Fibroblast of peridontal ligament (primary cell): ENCODE measurements around the gene TWIST1.

Source experiments
- DNase-seq: peaks from one replicate; pipeline ENCODE4 v3.0.0-alpha.2; 2010; ENCODE audit errors: extremely low read depth

Gene TWIST1

DNA sequence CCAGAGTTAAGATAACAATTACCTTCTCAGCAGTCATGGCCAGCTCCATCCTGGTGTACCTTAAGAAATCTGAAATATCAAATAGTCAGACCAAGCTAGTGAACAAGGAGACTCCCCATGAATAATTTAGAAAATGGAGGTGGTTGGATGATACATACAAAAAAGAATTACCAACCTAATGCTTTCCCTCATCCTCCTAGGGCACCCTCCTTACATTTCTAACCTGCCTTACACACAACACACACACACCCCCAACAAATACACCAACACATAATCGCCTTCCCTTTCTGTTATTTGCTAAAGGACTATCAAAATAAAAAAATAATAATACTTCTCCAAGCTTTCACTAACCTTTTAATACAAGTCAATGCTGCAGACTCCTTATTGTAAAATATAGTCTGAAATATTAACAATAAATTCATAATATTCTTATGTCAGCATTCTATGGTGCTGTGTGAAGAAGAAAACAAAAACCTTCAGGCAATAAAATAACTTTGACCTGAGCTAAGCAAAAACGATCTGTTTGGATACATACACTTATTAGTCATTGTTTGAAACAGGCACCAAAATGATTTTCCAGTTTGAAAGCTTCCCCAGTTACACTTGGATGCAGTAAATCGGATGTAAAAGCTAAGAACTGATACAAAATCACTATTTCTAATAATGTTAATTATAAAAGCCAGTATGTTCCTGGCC, 3.4 kb downstream of the TWIST1 start:
- DNase-seq, result peak; percentile 15

DNA sequence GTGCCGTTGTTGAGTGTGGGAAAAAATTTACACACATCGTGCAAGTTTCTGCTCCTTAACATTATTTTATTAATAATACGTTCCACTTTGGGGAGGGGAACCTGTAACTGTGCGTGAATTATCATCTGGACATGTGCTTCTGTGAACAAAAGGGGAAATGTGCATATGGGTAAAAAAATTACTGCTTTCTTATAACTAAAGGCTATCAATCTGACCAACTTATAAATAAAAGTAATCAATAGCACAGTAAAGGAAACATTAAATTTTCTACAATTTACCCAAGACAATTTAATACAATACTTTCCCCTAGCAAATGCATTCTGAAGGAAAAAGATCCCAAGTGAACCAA, 4.5 kb downstream of the TWIST1 start:
- DNase-seq, result no peak

DNA sequence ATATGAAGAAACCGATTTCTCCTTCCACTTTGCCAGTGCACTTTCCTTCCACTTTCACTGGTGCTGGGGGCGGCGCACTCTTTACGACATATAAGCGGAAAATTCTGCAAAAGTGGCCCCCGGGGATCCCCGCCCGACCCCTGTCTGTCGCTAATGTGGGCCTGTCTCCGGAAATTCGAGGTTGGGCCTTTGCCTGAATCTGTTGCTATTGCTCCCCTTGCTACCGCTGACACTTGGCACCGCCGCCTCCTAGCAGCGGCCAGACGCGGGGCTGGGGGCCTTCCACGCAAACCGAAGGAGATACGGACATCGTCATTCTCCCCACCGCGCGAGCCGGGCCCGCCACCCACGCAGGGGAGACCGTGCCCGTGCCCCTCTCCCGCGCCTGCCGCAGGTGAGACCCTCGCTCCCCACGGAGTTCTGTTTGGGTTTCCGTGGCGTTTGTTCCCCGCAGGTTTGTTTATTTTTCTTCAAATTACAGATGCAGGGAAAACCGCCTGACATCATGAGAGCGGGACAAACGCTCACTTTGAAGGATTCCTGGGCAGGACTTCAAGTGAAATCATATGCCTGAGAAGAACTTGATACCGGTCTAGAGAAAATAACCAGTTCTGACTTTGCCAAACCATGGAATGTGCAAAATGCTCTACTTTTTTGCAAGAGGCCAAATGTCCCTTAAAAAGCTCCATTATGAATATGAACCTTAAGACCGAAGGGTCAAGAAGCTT, 5.0 kb downstream of the TWIST1 start:
- DNase-seq, result peak; percentile 98

DNA sequence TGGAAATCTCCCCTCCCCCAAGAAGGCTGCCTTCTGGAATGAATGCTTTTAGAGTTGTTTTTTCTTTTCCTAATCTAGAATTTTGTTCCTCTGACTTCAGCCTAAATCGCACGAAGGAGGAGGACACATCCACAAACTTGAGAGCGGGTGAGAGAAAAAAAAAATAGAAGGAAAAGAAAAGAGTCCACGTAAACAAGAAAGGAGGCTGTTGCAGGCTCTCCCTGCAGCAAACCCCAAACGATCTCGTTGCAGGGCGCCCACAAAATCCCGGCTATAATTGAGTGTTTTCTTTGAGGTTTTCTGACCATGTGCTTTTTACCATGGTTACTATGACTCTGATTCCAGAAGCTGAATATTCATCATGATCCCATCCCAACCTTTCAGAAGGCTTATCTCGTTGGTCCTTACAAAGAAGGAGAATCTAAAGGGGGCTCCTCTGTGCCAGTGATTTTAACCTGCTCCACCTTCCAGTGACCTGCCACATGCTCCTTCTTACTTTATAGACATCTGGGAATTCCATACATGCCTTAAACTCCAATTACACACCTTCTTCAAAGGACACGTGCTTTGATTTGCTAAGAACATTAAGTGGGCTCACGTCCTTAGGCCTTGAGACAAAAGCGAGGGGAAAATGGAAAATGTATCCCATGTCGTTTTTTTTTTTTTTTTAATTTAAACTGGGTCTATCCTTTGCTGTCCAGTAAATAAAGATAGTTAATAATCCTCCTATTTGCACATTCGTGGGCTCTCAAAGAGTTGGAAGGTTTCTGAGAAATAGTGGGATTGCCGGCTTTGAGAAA, 5.8 kb downstream of the TWIST1 start:
- peak; percentile 65 for DNase-seq

DNA sequence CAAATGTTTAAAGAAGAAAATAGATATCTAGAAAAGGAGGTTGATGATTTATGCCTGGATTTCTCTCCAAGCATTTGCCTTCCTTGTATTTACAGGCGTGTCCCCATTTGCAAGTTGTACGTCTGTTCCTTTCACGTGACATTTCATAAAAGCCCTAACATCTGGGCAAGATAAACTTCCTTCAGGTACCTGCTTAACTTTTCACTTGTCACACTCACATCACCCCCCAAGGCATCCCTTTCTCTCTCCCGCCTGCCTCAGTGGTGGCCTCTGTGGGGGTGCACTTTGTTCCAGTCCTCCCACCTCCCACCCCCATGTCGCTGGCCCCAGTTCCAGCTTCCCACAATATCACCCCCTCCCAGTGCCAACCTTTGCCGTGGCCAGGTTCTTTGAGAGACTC, 6.7 kb downstream of the TWIST1 start:
- DNase-seq, result peak; percentile 17

DNA sequence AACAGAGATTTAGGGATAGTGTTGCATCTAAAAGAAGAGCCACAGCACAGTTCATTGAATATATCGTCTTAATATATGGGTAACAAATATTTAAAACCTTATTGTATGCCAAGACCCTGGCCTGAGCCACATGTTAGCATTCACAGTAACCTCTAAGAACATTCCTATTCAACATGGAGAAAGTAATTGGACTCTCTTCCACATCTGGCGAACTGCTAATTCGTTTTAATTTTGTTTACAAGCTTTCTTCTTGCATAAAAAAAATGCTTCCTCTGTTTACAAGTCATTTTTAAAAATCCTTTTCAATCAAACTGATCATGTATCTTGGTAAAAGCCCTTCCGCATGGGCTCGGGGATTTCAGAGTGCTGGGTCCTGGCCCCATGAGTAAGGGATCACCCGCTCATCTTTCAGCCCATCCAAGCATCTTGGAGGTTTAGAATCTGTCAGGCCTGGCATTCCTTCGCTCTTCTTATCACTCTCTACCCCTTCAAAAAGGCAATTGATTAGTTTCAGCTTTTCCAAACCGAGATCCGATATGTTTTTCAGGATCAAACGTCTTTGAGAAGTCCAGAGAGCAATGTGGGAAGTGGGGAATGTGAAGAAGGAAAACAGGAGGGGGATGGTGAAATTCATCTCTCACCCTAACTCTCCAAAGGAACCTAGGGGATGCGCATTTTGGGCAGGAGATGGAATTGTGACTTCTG, 7.3 kb downstream of the TWIST1 start:
- DNase-seq, result peak; percentile 36

DNA sequence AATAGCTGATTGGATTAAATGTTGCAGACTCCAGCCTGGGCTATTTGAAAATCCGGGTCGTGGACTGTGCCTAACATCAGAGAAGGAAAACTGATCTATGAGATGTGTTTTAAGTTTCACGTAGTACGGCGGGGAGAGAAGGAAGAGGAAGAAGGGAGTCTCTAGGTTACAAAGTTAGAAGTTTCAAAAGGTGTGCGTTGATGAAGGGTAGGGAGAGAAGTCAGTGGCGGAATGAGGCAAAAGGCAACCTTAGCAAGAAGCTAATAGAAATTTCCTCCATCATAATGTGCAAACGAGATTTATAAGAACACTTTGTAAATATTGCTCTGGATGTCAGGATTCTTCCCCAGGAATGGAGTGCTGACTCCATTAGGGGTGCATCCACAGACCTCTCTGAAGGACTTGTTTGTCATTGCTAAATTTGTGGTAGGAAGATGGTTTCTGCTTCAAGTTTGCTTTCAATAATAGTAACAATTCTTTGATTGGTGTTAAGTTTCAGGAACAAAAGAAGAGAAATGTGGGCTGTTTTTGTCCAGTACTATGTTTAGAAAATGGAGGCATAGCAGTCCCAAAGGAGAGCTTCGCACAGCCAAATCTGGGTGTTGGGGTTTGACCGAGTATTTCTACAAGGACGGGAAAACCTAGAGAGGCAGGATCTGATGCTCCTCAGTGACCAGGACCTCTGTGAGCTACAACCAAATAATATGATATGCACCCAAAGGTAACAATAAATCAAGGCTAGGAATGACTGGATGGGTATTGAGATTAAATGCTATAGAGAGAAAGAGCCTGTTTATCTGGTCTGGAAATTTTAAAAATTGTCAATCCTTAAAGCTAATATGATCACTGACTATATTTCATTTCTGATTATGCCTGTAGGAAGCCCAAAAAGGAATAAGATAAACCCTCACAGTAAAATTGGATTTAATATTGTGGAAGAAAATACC, 8.2 kb downstream of the TWIST1 start:
- no peak for DNase-seq

DNA sequence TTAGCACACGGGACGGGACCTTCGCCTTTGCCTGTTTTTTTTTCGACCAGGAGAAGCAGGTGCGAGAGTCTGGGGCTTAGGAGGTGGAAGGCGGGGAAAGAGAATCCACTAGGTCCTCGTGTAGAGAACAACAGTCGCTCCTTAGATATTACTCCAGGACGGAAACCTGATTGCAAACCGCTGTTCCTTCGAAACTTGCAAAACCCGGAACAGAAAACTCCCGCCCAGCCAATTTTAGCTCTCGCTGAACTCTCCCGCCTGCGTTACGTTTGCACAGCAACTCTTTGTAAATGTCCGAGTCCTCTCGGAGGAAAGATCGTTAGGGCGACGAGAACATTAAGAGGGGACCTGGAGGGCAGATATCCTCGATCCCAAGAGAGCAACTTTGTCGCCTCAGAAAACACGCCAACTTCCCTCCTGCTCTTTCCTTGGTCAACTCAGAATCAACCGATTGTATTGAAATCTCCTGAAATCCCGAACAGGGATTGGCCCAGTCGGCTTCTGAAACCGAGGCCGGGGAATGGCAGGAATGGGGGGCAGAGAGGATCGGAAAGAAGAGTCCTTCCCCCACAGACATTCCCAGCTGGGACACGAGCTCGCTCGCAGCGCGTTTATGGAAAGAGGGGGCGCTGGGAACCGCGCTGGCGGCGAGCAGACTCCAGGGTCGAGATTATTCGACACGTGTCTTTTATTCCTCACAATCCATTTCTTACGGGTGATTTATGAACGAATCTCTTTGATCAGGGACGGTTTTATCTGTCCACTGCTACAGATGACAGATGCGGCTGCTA, 9.9 kb downstream of the TWIST1 start:
- peak; percentile 87 for DNase-seq

DNA sequence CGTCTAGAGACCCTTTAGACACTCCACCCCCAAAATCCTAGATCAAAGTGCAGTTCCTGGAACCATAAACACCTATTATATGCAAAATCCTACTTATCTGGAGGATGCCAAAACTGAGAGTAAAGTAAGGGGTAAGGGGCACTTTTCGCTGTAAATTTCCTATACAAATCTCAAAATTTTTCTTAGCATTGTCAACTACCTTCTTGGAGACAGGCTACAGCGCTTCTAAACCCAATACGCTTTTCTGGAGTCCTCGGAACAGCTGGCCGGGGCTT, 10.4 kb downstream of the TWIST1 start:
- DNase-seq, result no peak

DNA sequence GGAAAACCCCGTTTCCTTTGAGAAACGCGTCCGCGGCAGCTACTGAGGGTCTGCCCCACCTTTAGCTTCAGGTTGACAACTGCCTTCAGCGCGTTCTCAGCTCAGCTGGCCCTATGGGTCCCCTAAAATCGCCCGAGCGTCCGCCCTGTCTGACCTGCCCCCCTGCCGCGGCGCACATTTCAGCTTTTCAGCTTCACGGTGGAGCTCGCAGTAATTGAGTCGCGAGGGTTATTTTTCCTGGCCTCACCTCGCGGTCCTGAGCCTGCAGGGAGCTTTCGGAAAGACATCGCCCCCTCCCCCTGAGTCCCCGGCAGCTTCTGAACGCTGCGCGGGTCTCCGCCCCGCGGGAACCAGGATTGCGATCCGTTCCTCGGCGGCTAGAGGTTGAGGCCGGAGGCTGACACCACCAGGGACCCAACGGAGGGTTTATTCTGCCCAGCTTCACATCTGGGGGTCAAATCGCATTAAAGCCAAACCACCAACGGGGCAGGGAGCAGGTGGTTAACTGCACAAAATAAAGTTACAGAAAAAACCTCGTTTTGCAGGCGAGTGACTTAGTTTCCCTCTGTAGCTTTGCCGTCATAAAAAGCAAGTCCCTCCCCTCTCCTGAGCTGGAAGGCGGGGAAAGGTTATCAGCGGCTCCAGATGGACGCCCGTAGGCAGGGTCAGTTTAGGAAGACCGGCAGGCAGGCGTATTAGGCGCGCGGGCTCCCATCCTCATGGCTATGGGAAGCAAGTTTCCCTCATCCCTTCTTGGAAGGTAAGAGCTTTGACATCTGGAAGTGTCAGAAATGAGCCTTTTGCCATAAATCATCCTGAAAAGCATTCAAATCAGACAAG, 11.0 kb downstream of the TWIST1 start:
- no peak for DNase-seq

DNA sequence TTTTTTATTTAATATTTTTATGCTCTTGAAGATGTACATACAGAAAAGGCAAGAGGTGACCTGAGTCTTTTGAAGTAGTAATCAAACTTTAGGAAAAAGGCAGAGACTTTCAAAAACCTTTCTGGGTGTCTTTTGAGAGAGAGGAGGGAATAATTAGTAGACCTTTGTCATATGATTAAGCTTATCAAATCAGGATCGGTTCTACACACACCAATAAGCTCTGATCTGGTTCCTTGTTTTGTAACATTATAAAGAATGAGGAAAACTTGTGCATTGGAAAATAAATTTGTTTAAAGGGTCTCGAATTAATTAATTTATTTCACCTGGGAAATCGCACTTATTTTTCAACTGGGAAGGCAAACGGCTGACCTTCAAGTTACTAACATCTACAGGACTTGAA, 11.9 kb downstream of the TWIST1 start:
- no peak for DNase-seq

DNA sequence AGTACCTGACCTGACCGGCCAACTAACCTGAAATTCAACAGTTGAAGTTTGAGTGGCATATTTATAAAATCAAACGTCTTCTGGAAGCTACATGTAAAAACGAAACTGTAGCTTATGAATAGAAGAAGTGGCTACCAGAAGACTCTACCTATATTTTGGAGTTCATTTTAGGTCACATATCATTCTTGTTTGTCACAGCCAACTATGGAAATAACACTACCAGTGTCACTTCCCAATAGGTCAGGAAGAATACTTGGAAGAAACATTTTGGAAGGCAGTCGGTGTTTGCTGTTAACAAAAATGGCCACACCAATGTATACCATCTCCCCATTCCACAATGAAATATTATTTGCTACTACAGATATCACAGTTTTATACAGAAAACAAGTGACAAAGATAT, 12.6 kb downstream of the TWIST1 start:
- no peak for DNase-seq

DNA sequence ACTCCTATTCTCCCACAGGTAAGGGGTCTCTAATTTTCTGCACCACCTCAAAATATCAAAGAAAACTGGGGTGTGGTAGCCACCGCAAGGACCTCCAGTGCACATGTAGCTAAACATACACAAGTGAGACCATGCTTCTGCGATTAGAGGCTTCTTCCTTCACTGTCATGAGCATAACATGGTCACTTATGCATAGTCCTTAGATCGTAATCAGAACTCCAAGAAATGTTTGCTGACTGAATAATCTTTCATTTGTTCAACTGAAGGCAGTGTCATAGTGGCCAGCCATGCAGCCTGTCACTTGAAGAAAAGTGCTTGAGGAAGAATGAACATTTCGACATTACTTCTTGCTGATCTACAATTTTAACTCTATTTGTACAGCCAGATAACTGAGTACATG, 14.6 kb downstream of the TWIST1 start:
- no peak for DNase-seq

DNA sequence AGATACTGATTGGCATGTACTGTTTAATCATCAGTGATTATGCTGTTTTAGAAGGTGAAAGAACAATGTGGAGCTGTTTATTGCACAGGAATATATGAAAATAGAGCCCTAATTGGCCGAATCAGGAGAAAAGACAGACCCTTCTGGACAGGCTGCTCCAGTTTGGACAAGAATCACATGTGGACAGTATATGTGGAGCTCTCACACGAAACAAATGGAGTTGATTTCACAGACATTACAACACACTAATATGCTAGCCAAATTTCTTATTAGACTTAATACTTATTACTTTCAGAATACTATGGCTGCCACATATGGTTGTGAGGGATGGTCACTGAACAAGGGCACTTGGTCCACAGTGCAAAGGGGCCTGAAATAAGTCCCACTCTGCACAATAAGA, 15.5 kb downstream of the TWIST1 start:
- DNase-seq, result no peak

DNA sequence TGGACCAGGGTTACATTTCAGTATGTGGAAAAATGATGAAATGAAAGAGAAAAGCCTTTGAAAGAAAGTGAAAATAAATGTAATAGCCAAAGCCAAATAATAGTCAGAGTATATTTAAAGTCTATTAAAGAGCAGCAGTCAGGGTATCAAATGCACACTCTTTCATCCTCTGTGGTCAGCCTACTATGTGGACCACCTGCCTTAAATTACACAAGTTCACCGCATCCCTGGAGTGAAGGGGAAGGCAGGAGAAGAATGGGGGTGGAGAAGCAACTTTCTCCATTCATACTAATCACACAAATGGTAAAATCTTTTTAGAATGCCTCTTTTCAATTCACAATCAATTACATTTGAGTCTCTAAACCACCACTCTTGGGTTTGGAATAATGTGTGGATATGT, 16.0 kb downstream of the TWIST1 start:
- DNase-seq, result no peak

DNA sequence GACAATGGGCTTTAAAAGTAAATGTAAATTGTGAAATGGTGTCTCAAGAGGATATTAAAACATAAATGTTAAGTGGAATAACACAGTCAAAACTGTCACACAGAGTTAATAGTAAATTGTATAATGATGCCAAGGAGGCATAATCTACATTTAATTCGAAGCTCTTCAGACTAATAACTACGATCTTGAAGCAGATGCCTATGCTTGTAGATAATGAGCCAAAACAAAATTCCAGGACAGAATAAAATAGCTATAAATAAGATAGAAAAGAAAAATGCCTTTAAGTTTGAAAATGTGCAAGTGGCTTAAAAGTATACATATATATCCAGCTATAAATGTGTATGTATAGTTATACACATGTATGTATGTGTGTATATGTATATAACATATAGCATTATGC, 17.5 kb downstream of the TWIST1 start:
- DNase-seq, result no peak

DNA sequence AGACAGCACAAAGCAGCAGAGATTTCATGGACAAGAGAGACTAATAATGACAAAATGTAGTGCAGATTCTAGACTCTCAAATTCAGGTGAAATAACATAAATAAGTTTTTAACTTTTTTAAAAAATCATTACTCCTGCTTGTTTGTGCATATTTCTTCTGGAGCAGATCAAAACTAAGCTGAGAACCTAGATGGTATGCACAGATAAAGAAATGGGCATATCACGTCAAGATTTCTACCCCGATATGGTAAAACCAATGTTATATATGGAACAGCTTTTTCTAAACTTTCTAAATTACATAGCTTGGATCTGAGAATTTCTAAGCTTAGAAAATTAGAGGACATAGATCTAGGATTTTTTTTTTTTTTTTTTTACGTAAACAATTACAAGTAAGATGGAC, 18.2 kb downstream of the TWIST1 start:
- DNase-seq, result no peak

DNA sequence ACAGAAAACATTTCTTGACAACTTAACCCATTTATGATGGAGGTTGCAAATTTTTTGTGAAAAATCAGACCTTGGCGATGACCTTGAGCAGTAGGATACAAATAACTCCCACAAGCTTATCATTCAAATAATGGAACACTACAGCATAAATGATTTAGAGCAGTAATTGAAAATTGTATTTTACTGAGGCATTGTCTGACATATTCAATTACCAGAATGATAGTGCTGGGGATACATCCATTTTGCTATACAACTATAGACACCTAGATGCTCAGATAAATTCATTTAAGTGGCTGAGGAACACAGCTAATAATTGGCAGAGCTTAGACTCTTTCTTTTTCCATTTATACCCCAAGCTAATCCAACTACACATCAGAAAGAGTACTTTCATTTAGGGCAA, 18.9 kb downstream of the TWIST1 start:
- no peak for DNase-seq

DNA sequence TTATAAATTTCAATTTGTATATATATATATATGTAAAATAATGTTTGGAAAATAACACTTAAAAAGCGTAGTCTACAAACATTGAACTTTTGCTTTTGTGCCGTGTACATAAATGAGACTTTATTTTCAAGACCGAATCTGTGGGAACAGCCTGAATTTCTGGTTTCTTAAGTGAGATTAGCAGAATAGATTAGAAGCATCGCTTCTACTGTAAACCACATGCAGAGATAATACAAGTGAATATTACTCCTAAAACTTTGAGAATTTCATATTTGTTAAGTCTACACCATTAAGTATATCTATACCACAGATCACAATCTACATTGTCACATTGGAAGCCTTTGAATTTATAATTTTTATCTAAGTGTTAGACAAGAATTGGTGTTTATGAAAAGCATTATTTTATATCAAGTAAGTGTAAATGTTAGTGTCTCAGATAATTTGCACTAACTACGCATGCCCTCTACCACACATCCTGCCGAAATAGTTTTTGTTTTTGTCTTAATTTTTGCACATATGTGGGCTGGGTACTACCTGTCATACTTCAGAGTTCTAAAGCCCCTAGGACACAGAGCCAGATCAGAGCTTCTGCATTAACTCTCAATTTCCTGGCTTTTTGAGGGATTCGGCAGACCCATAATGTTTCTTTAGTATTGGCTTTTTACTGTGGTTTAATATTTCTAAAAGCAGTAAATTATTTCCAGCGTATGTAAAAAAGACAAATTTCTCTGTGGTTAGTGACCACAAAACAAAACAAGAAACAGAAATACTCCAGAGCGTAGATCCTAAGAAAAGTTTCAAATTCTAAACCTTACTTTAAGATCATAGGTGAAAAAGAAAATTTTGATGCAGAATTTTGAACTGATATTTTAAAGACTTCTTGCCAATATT, 20.0 kb downstream of the TWIST1 start:
- DNase-seq, result no peak
